HG03159 (cell line): ENCODE results near the gene FTO.

Experiments
- ATAC-seq: cut with Tn5 transposase; IDR thresholded peaks from one replicate; pipeline ENCODE4 v1.9.1; 2021; ENCODE audit warnings: mild to moderate bottlenecking, moderate library complexity; ENCODE audit not compliant: unreplicated experiment

The FTO gene

DNA sequence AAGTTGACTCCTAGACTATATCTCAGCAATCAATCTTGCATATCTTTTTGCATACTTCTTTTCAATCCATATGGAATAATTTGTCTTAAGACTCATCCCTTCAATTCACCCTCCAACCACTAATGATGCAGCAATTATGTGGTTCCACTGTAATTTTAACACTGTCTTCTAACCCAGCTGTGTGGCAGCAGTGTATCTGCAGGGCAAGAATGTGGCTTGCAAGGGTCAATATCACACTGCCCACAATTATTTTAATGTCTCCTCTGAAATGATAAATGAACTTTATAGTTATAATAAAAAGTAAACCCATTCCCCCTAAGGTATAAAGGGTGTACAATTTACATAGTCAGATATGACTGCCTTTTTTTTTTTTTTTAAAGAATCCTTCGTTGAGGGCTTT lies 48.6 kb downstream of the FTO start:
- ATAC-seq, result no peak

- ATAC-seq, result no peak
Measured at GRCh38 chr16:53753431-53753830, 49.5 kb downstream of the FTO start.

GRCh38 chr16:53755026-53755910 lies 51.3 kb downstream of the FTO start:
- ATAC-seq, result no peak

- no peak for ATAC-seq
Measured at GRCh38 chr16:53756275-53756996, 52.5 kb downstream of the FTO start.

DNA sequence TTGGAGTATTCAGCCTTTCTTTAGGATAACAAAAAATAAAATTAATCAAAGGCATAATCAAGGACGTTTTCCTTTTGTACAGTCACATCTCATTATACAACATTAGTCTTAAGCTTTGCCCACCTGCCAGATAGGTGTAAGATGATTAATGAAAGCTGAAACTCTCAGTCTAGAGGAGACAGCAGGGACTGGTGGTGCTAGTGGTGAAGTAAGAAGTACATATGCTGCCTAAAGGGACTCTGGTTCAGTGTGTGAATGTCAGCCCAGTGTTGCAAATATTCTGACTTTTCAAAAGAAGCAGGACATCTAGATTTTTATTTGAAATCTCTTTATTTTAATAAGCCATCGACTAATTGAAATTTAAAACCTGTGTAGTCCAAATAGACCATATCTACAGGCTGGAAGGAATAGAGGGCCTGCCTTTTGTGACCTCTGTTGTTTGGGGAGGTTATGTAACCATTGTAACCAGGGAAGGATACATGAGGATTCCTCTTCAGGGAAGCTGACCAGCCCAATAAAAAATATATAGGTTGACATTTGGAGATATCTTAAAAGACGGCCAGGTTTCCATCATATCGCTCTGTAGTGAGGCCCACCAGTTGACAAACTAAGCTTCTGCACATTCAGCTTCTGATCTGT lies 54.1 kb downstream of the FTO start:
- ATAC-seq, result no peak

- ATAC-seq, result no peak
Measured at GRCh38 chr16:53761962-53762703, 58.2 kb downstream of the FTO start.

DNA sequence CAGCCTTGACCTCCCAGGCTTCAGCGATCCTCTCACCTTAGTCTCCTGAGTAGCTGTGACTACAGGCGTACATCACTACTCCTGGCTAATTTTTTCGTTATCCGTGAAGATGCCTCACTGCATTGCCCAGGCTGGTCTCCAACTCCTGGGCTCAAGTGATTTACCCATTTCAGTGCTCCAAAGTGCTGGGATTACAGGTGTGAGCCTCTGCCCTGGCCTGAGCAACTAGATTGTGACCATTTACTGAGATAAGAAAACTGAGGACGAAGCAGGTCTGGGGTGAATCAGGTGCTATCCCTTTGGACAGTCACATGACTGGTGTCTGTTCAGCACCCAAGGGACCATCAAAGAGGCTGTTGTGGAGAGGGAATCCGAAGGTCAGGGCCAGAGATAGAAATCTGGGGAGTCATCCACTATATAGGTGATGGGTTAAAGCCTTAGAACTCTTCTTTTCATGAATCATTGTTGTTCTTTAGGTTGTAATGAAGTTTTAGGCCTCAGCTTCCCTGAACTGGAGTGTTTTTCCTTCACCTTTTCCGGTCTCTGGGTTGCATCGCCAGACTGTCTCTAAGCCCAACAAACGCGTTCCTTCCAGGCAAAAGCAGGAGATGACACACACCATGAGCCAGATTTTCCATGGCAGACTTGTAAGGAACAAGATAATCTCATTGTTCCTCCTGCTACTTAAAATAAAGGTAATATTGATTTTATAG lies 62.5 kb downstream of the FTO start:
- no peak for ATAC-seq

- no peak for ATAC-seq
Measured at GRCh38 chr16:53768167-53768566, 64.2 kb downstream of the FTO start.

GRCh38 chr16:53768593-53768992 lies 64.6 kb downstream of the FTO start:
- no peak for ATAC-seq

- ATAC-seq, result no peak
Measured at GRCh38 chr16:53769185-53769584, 65.2 kb downstream of the FTO start.

DNA sequence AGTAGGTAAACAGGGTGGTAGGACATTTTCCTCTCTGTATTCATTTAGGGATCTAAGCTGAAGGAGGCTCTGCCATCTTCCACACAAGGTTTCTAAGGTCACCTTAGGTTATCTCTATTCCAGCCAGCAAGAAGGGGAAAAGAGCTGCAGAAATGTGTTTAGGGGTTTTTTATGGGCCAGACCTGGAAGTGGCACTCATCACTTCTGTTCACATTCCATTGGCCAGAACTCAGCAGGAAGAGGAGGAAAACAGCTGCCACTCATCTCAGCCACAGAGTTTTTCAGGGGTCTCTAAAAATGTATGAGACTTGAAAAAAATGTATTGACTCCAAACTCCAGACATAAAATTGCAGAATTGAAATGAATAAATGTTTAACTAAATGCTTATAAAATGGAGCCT lies 65.8 kb downstream of the FTO start:
- ATAC-seq, result no peak

DNA sequence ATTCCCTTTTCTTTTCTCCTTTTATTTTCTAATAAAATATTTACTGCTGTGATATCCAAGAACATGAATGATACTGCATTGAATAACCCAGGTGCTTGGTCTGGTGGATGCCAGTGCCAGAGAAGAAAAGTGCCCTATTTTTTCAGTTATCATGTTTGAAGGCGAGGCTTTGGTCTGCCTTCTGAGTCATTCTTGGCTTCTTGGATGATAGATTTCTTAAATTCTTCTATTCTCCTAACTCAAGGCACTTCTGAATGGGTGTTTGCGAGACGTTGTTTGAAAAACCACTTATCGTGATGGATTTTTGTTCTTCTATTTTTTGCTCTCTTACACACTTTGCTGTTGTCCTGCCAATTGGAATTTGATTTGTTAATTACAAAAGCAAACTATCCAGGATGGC lies 66.7 kb downstream of the FTO start:
- ATAC-seq, result no peak

- ATAC-seq, result no peak
Measured at GRCh38 chr16:53771655-53772497, 67.9 kb downstream of the FTO start.

- ATAC-seq, result peak; percentile 67
Measured at GRCh38 chr16:53773150-53773846, 69.3 kb downstream of the FTO start.

GRCh38 chr16:53773881-53774280 lies 69.9 kb downstream of the FTO start:
- ATAC-seq, result no peak

GRCh38 chr16:53775106-53775820 lies 71.3 kb downstream of the FTO start:
- ATAC-seq, result no peak

GRCh38 chr16:53775821-53776431 lies 72.0 kb downstream of the FTO start:
- no peak for ATAC-seq

DNA sequence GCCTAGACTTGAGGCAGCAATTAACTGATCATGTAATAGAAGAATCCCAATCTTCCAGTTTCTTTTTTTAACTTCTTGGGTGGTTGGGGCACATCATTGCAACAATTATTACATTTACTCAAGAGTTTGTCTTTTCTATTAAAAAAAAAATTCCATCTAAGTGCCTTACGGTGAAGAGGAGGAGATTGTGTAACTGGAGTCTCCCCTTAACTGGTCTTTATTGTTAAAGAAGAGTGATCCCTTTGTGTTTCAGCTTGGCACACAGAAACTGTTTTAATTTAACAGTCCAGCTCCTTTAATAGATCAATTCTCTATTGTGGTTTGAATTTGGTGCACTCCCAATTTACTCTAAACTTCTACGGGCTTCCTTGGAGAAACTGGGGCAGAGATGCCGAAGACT lies 75.2 kb downstream of the FTO start:
- no peak for ATAC-seq
